T-helper 2 cell treated with Interferon-gamma antibody and Interleukin-4, amounts not matched to agents 100 ng/mL and 5 ng/mL, for 36 hours (primary cell): ENCODE results near the gene CDKN1C. TPM values are rescaled to one million over a fixed set of nuclear protein-coding genes. Genes with fewer than 3 reads are reported as not detected.

ENCODE experiments used
- intact Hi-C: fragments of 100-400 bp; cut with micrococcal nuclease; formaldehyde crosslinking; loops from one replicate; pipeline ENCODE4 v1.15.1; 2023
- total RNA-seq: library from RNA; stranded (reverse); gene quantifications from 2 replicates; pipeline ENCODE4 v1.2.3, GENCODE V29; 2022

The CDKN1C gene
- total RNA-seq = 0.39 and 0.52 TPM in 2 replicates

- intact Hi-C loops = loop anchor here (1.0 to 5.0 kb wide), 3 partner anchors 172 to 688 kb away; partner anchors contain the start of genes CARS1 and KCNQ1OT1
Observed at GRCh38 chr11:2885678-2886081, at the start of gene CDKN1C. Gene CDKN1C, minus strand, starts transcription at chr11:2885775. Its CDS starts 319 bp downstream, at chr11:2885456.

GRCh38 chr11:2934611-2935239 lies 49.1 kb upstream of the CDKN1C start:
- intact Hi-C loops = no loop called here

DNA sequence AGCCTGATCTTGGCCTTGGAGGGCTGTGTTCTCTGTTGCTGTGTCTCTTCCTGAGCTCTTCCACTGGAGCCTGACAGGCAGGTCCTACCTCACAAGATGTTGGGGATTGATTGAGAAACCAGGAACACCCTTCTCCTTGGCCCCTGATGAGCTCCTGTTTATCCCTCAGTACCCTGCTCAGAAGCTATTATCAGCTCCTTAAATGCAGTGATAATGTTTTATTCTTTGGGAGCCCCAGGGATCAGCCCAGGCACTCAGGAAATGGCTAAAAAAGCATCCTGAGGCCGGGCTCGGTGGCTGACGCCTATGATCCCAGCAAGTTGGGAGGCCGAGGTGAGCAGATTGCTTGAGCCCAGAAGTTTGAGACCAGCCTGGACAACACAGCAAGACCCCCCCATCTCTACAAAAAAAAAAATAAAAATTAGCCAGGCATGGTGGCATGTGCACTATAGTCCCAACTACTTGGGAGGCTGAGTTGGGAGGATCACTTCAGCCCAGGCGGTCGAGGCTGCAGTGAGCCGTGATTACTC lies 48.5 kb upstream of the CDKN1C start:
- intact Hi-C loops = no loop called here

DNA sequence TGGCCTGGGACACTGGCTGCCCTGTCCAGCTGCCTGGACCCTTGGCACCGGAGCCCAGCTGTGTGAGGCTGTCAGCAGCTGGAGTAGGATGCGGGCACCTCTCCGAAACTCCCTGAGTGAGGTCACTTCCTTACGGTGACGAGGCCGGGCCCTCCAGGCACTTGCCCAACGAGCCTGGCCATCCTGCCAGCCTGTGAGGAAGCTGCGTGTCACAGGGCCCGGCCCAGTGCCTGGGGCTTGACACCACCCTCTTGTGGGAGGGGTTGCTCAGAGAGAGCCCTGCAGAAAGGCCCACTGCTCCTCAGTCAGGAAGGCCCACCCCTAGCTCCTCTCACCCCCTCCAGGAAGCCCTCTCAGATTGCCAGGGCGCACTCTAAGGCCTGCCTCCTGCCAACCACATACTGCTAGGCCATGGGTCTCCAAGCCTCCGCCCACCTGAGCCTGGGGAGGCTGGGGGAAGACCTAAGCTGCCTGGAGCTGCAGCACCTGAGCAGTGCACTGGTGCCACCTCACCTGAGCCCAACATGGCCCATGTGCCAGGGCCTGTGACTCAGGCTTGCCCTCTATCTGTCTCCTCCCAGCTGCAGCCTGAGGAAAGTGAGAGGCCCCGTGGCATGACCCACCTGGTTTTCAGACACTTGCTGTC lies 47.9 kb upstream of the CDKN1C start:
- intact Hi-C loops = no loop called here

GRCh38 chr11:2932850-2933251 lies 47.3 kb upstream of the CDKN1C start:
- intact Hi-C loops = no loop called here

DNA sequence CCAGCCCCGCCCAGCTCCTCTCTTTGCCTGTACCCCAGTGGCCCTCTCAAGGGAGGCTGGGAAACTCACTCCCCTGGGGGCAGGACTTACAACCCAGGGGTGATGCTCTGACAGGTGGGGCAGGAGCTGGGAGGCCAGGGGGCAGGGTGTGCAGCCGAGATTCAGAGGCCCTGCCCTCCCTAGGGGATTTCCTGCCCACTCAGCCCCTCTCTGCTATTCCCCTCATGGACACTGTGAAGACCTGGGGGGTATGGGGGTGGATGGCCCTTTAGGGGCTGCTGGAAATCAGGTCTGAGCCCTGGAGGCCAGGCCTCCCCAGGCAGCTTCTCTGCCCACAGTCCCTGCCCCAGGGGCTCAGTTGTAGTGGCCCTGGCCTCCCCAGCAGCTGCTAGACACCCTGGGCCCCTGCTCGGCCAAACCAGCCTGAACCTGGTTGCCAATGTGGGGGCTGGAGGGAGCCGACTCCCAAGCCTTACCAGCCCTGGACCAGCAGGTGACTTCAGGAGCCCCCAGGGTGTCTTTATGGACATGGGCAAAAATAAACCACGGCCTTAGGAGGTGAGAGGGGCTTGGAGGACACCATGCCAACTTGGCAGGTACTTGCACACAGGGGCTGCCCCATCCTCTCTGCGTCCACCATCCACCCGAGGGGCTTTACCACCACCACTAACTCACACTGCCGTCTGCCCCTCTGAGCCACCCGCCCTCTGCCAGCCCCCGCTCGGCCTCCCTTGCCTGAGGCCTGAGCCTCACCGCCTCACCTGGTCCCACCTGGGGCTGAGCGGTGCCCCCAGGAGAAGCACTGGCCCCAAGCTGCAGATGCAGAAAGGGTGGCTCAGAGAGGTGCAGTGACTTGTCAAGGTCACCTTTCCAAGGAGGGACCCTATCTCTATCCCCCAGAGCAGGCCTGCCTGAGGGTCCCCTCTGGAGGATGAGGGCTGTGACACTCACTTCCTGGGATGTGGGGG lies 46.5 kb upstream of the CDKN1C start:
- intact Hi-C loops = loop anchor here (2.0 kb wide), 1 partner anchor 39 kb away; no protein-coding TSS in a partner anchor

GRCh38 chr11:2931420-2931746 lies 45.8 kb upstream of the CDKN1C start:
- intact Hi-C loops = loop anchor here (2.0 kb wide), 1 partner anchor 39 kb away; no protein-coding TSS in a partner anchor

DNA sequence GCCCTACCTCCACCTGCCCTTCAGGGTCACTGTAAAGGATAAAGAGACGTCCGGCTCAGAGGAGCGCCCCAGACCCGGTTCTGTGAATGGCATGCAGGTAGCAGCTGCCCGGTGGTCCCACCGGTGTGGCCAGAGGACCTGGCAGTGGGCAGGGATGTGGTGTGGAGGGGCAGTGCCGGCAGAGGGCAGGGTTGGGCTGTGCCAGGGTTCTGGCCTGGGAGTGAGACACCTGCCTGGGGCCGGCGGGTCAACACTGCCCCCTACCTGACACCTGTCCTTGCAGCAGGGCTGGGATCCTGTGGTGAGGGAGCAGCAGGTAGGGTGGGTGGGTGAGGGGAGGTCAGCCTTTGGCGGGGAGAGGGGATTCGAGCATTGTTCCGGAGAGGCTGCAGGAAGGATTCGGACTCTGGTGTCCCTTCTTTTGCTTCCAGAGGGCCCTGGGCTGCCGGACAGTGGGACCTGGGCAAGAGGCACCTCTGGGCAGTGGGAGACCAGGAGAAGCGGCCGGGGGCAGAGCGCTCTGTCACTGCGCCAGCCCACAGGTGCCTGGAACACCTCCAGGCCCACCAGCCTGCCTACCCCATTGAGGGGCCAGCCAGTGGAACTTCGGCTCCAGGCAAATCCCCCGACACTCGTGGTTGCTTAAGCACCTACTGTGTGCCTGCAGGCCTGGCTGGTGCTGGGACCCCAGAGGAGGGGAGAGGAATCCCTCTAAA lies 45.3 kb upstream of the CDKN1C start:
- intact Hi-C loops = loop anchor here (2.0 kb wide), 1 partner anchor 38 kb away; no protein-coding TSS in a partner anchor

- intact Hi-C loops = loop anchor here (2.0 kb wide), 2 partner anchors 37 to 59 kb away; no protein-coding TSS in a partner anchor
Observed at GRCh38 chr11:2929950-2930703, 44.6 kb upstream of the CDKN1C start.

GRCh38 chr11:2929531-2929949 lies 44.0 kb upstream of the CDKN1C start:
- intact Hi-C loops = loop anchor here (2.0 kb wide), 1 partner anchor 59 kb away; no protein-coding TSS in a partner anchor

- intact Hi-C loops = loop anchor here (2.0 kb wide), 1 partner anchor 60 kb away; no protein-coding TSS in a partner anchor
Observed at GRCh38 chr11:2928605-2929530, 43.3 kb upstream of the CDKN1C start, which contains the start of gene PHLDA2. Gene PHLDA2, minus strand, starts transcription at chr11:2929420. Its CDS starts 56 bp downstream, at chr11:2929364.

GRCh38 chr11:2927851-2928604 lies 42.5 kb upstream of the CDKN1C start:
- intact Hi-C loops = loop anchor here (2.0 kb wide), 1 partner anchor 61 kb away; no protein-coding TSS in a partner anchor

- intact Hi-C loops = no loop called here
Observed at GRCh38 chr11:2927121-2927800, 41.7 kb upstream of the CDKN1C start.

- intact Hi-C loops = no loop called here
Observed at GRCh38 chr11:2926611-2927051, 41.1 kb upstream of the CDKN1C start.

DNA sequence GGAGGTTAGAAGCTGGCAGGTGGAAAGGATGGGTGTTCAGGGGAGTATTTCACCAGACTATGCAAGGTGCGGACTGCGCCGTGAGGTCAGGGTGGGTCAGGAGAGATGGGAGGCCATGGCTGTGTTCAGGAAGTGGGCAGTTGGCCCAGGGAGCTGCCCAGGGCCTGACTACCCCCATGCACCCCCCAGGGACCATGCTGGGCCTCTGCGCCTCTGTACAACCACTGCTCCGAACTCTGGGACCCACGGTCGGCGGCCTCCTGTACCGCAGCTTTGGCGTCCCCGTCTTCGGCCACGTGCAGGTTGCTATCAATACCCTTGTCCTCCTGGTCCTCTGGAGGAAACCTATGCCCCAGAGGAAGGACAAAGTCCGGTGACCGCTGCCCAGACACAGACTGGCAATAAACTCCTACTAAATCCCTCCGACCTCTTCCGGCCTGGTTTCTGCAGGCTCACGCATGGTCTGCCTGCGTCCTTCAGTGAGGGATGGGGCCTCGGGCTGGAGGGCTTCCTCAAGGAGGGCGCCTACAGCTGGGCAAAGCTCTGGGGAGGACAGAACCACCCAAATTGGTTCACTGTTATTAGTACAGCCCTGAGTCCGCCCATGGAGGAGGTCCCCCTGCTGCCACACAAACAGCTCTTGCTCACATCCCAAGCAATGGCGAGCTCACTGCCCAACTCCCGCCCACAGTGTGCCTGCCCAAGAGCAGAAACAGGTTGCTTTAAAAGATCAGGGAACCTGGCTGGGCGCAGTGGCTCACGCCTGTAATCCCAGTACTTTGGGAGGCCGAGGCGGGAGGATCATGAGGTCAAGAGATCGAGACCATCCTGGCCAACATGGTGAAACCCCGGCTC lies 39.5 kb upstream of the CDKN1C start:
- intact Hi-C loops = no loop called here

GRCh38 chr11:2924381-2924780 lies 38.8 kb upstream of the CDKN1C start:
- intact Hi-C loops = no loop called here
